Measurements from ENCODE around the gene AGAP3.

The AGAP3 gene

GRCh38 chr7:151131592-151132293 lies 45.5 kb downstream of the AGAP3 start:
- Mint-ChIP-seq H3K36me3 (no peaks in the 10 kb centered on the region), H3K9me3 (no peaks in the 10 kb centered on the region), H3K27ac (no peak overlapping the region), H3K27me3 (no peaks in the 10 kb centered on the region), H3K4me1 (no peaks in the 10 kb centered on the region), H3K4me3 (no peak overlapping the region)
- no peak for DNase-seq
- no peak for ATAC-seq (replicated peaks)

- no peak overlapping the region for H3K4me3 Mint-ChIP-seq
- H3K27me3 Mint-ChIP-seq: no peaks in the 10 kb centered on the region
- DNase-seq (no peak), ATAC-seq (replicated peaks) (no peak)
- no peaks in the 10 kb centered on the region for H3K36me3 Mint-ChIP-seq
- no peaks in the 10 kb centered on the region for H3K4me1 Mint-ChIP-seq
- no peak overlapping the region for H3K27ac Mint-ChIP-seq
- no peaks in the 10 kb centered on the region for H3K9me3 Mint-ChIP-seq
Observed at GRCh38 chr7:151132461-151133205, 46.4 kb downstream of the AGAP3 start.

DNA sequence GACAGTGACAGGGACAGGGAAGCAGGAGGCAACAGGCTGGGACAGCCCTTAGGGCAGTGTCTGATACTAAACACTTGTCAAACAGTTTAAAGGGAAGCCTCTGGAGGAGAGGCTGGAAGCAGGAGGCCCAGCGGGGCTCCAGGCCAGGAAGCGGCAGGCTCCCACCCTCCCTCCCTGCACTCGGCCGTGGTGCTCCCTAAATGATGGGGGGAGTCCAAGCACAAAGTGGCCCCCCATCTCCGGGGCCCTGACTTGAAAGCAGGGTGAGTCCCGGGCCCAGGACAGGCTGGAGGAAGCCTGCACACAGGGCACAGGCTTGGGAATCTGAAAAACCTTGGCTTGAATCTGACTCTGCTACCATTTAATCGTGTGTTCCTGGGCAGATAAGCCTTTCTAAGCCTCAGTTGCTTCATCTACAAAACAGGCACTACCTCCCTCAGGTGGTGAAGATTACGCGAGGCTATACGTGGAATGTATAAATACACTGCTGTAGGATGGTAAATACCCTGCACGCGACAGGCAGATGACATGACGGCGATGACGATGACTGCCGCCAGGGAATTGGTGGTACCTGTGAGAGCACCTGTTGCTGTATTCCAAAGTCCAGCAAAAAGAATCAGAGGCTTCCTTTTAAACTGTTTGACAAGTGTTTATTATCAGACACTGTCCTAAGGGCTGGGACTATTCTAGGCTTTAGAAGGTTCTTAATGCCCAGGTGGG lies 47.2 kb downstream of the AGAP3 start:
- no peaks in the 10 kb centered on the region for H3K36me3 Mint-ChIP-seq
- no peaks in the 10 kb centered on the region for H3K4me1 Mint-ChIP-seq
- ATAC-seq (replicated peaks) (no peak), DNase-seq (no peak)
- no peak overlapping the region for H3K4me3 Mint-ChIP-seq
- H3K27ac Mint-ChIP-seq: no peak overlapping the region
- H3K27me3 Mint-ChIP-seq: no peaks in the 10 kb centered on the region
- no peaks in the 10 kb centered on the region for H3K9me3 Mint-ChIP-seq

DNA sequence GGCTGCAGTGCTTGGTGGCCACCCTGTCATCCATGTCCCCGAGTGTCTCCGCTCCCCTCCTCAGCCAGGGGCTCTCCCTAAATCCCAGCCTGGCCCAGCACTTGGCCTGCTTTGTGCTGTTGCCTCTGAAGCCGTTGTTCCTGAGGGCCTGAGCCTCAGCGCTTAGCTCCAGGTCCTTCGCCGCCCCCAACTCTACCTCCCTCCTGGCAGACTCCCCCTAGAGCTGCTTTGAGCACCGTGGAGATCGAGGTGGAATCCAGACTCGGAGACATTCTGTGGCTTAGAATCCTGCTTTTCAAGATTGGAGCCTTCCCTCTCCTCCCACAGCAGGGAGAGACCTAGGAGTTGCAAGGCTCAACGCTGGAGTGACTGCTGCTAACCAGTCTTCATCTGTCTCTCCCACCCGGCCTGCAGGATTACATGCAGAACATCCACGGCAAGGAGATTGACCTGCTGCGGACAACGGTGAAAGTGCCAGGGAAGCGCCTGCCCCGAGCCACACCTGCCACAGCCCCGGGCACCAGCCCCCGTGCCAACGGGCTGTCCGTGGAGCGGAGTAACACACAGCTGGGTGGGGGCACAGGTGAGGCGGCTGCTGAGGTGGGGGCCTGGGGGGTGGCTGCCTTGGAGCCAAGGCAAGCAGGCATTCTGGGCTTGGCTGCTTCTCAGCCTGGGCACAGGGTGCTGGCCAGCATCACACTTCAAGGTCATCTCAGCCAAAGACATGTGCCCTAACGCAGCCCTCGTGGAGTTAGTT lies 47.9 kb downstream of the AGAP3 start:
- Mint-ChIP-seq H3K4me3 (no peak overlapping the region), H3K27me3 (no peaks in the 10 kb centered on the region), H3K4me1 (no peaks in the 10 kb centered on the region), H3K9me3 (no peaks in the 10 kb centered on the region), H3K36me3 (no peaks in the 10 kb centered on the region), H3K27ac (no peak overlapping the region)
- DNase-seq: no peak
- ATAC-seq (replicated peaks): no peak

DNA sequence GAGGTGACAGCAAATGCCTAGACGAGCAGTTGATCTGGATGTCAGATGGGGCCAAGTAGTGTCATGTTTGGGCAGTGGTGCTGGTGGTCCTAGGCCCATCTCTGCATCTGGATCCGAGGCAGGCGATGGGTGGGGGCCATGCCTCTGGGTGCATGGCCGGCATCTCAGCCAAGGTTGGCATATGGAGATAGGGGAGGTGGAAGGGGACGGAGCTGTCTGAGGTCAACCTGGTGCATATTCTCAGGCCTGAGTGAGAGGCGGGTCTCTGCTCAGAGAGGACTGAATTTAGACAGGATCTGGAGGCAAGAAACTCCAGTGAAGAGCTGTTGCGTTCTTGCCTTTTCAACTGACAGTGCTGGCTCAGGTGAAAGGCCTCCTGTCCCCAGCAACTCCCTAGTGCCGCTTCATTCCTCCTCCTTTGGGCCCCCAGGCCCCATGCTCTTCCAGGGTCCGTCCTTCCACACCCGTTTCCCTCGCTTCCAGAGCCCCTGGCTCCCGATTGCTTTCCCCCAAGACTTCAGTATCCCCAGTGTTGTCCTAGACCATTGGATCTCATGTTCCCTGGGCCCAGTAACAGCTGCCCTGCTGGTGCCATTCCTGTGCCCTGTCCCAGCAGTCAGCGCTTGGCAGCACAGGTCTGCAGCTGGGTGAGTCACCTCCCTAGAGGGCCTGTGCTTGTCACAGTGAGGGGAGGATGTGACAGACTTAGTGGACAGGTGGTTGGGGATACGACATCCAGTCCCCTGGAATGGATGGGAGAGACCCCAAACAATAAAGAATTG lies 48.7 kb downstream of the AGAP3 start:
- H3K36me3 Mint-ChIP-seq: no peaks in the 10 kb centered on the region
- H3K27me3 Mint-ChIP-seq: no peaks in the 10 kb centered on the region

GRCh38 chr7:151135525-151135845 lies 49.2 kb downstream of the AGAP3 start:
- H3K4me1 Mint-ChIP-seq: no peaks in the 10 kb centered on the region
- H3K36me3 Mint-ChIP-seq: no peaks in the 10 kb centered on the region
- ATAC-seq (replicated peaks): no peak
- no peak overlapping the region for H3K4me3 Mint-ChIP-seq
- no peak for DNase-seq
- H3K9me3 Mint-ChIP-seq: no peaks in the 10 kb centered on the region
- no peaks in the 10 kb centered on the region for H3K27me3 Mint-ChIP-seq
- no peak overlapping the region for H3K27ac Mint-ChIP-seq

More for the DNA sequence above, 48.7 kb downstream of the AGAP3 start:
- H3K27ac Mint-ChIP-seq: no peak overlapping the region
- H3K4me3 Mint-ChIP-seq: no peak overlapping the region
- no peaks in the 10 kb centered on the region for H3K9me3 Mint-ChIP-seq
- ATAC-seq (replicated peaks) (no peak), DNase-seq (no peak)
- H3K4me1 Mint-ChIP-seq: no peaks in the 10 kb centered on the region

GRCh38 chr7:151135866-151136843 lies 49.9 kb downstream of the AGAP3 start:
- Mint-ChIP-seq H3K27ac (no peak overlapping the region), H3K4me3 (no peak overlapping the region), H3K27me3 (no peaks in the 10 kb centered on the region), H3K36me3 (no peaks in the 10 kb centered on the region), H3K9me3 (no peaks in the 10 kb centered on the region), H3K4me1 (no peaks in the 10 kb centered on the region)
- no peak for ATAC-seq (replicated peaks)
- DNase-seq: no peak

DNA sequence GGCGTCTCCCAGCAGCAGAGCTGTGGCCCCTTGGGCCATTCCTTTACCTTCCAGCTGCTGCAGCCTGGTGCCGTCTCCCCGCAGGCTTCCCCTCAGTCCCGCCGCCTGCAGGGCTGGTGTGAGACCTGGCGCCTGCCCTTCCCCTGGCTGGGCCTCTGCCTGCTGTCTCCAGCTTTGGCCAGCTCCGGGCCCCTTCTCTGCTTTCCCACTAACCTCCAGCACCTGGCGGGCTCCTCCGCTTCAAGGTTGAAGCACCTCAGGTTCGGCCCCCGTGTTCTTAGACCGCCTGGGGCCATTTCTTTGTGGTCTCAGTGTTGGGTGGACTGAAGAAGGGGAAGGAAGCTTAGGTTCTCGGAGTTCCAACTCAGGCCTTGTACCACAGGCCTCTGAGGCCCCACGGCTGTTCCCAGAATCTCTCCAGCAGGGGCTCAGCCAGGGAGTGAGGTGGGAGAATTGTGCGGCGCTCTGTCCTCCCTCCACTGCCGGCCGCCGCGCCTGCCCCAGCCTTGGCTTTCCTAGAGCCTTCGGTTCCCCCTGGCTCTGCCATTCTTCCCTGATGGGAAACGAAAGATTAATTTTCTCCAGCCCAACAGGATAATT lies 50.9 kb downstream of the AGAP3 start:
- Mint-ChIP-seq H3K36me3 (no peaks in the 10 kb centered on the region), H3K4me1 (no peaks in the 10 kb centered on the region), H3K9me3 (no peaks in the 10 kb centered on the region), H3K4me3 (no peak overlapping the region), H3K27ac (no peak overlapping the region), H3K27me3 (no peaks in the 10 kb centered on the region)
- ATAC-seq (replicated peaks): no peak
- no peak for DNase-seq

DNA sequence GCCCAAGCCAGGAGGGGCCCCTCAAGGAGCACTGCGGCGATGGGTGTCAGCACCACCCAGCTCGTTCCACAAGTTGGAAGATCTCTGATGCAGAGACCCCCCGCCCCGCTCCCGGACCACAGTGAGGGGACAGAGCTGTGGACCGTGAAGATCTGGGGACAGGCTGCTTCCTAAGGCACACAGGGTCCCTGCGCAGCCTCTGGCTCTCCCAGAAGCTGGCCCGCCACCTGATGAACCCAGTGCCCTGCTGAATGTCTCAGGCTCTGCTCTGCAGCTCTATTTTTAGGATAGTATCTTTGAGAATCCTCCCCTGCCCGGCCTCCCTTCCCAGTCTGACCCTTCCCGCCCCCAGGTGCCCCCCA lies 51.5 kb downstream of the AGAP3 start:
- ATAC-seq (replicated peaks) (no peak), DNase-seq (no peak)

DNA sequence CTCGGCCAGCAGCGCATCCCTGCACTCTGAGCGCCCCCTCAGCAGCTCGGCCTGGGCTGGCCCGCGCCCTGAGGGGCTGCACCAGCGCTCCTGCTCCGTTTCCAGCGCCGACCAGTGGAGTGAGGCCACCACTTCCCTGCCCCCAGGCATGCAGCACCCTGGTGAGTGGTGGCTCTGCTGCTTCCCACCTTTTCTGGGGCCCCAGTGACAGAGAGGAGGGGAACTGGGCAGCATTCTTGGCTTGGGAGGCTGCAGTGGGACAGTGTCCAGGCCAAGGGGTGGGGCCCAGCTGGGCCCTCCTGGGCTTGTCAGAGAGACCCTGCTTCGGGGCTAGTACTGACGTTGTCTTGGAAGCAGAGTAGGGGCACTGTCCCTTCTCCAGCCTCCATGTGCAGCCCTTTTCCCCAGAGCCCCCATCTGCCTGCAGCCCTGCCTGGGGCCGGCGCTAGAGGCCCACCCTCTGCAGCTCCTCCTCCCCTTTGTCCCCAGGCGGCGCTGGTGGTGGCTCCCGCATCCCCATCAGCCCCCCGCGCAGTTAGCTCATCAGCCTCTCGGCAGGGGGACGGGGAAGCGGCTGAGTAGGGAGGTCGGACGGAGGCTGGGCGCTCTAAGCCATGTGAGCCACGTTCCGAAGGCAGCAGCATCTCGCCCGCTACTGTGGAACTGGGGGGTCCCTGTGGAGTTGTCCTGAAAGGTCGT lies 52.0 kb downstream of the AGAP3 start:
- Mint-ChIP-seq H3K4me3 (no peak overlapping the region), H3K36me3 (no peaks in the 10 kb centered on the region)
- no peak for ATAC-seq (replicated peaks)

More for the DNA sequence above, 51.5 kb downstream of the AGAP3 start:
- no peaks in the 10 kb centered on the region for H3K27me3 Mint-ChIP-seq
- no peaks in the 10 kb centered on the region for H3K9me3 Mint-ChIP-seq
- H3K4me1 Mint-ChIP-seq: no peaks in the 10 kb centered on the region
- H3K4me3 Mint-ChIP-seq: no peak overlapping the region
- H3K27ac Mint-ChIP-seq: no peak overlapping the region
- H3K36me3 Mint-ChIP-seq: no peaks in the 10 kb centered on the region

DNA sequence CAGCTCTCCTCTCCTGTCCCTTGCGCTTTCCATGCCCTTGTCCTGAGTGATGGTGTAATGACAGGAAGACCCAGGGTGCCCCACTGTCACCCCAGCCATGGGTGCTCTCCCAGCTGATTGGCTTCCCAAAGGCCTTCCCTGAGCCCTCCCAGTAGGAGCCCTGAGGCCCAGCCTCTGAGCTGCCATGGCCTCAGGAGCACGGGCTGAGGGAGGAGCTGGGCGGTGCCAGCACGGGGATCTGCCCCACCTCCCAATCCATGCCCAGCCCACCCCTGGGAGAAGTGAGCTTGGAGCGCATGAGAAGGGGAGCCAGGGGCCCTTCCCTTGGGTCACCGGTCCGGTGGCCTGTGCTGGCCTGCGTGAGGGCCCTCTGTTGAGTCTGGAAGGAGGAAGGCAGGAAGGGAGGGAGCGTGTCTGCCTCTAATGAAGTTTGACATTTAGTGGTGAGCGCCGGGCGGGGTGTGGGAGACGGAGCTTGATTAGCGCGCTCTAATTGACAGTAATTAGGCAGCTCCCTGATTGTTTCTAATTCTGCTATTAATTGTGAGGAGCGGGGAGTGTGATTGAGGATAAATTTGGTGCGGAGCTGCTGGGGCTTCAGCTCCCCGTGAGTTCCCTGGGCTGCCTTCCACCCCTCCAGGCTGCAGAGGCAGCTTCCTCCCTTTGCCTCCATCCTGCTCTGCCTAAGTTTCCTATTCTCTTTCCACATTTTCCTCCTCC lies 53.0 kb downstream of the AGAP3 start:
- no peak overlapping the region for H3K4me3 Mint-ChIP-seq
- no peak overlapping the region for H3K27ac Mint-ChIP-seq
- ATAC-seq (replicated peaks) (no peak), DNase-seq (no peak)
- H3K4me1 Mint-ChIP-seq: no peaks in the 10 kb centered on the region
- no peaks in the 10 kb centered on the region for H3K36me3 Mint-ChIP-seq
- no peaks in the 10 kb centered on the region for H3K9me3 Mint-ChIP-seq
- H3K27me3 Mint-ChIP-seq: no peaks in the 10 kb centered on the region

More for the DNA sequence above, 52.0 kb downstream of the AGAP3 start:
- no peak overlapping the region for H3K27ac Mint-ChIP-seq
- H3K4me1 Mint-ChIP-seq: no peaks in the 10 kb centered on the region
- no peaks in the 10 kb centered on the region for H3K27me3 Mint-ChIP-seq
- H3K9me3 Mint-ChIP-seq: no peaks in the 10 kb centered on the region
- DNase-seq: no peak

GRCh38 chr7:151139791-151140190 lies 53.5 kb downstream of the AGAP3 start:
- no peak for ATAC-seq (replicated peaks)
- H3K27ac Mint-ChIP-seq: no peak overlapping the region
- no peaks in the 10 kb centered on the region for H3K4me1 Mint-ChIP-seq
- no peaks in the 10 kb centered on the region for H3K36me3 Mint-ChIP-seq
- DNase-seq: no peak
- no peak overlapping the region for H3K4me3 Mint-ChIP-seq
- H3K9me3 Mint-ChIP-seq: no peaks in the 10 kb centered on the region
- H3K27me3 Mint-ChIP-seq: no peaks in the 10 kb centered on the region

Measured in stimulated activated naive B cell treated with anti-CD40 and anti-IgM and Interleukin-4, amounts not matched to agents 10 μg/mL and 1 μg/mL and 100 μg/mL, for 72 hours (primary cell).